ENCODE data around the gene DIP2C. TPM values are rescaled to one million over a fixed set of nuclear protein-coding genes. Genes with fewer than 3 reads are reported as not detected.

The DIP2C gene
- total RNA-seq, 1 experiment from 2014 or later, result 11.0 TPM

- Mint-ChIP-seq H3K36me3 (no peaks in the 10 kb centered on the region), H3K4me1 (no peaks in the 10 kb centered on the region), H3K9me3 (peaks cover 5% of the 10 kb centered on the region; the same call in 1 of the 2 replicates), H3K4me3 (no peak overlapping the region), H3K27me3 (ENCODE audit: low read depth) (peaks cover 9% of the 10 kb centered on the region), H3K27ac (no peak overlapping the region)
- ATAC-seq (no peak), DNase-seq (ENCODE audit: low spot score) (no peak)
- TF ChIP-seq, protein P1, sequence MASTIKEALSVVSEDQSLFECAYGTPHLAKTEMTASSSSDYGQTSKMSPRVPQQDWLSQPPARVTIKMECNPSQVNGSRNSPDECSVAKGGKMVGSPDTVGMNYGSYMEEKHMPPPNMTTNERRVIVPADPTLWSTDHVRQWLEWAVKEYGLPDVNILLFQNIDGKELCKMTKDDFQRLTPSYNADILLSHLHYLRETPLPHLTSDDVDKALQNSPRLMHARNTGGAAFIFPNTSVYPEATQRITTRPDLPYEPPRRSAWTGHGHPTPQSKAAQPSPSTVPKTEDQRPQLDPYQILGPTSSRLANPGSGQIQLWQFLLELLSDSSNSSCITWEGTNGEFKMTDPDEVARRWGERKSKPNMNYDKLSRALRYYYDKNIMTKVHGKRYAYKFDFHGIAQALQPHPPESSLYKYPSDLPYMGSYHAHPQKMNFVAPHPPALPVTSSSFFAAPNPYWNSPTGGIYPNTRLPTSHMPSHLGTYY (CRISPR knock-in tag; IDR thresholded peaks at IDR 0.05), result no peak
- TF ChIP-seq GABPB1 (CRISPR knock-in tag; IDR thresholded peaks at IDR 0.05) (no peak), ZNF425 (CRISPR knock-in tag; conservative IDR thresholded peaks at IDR 0.05) (no peak), HMGXB4 (CRISPR knock-in tag; IDR thresholded peaks at IDR 0.05) (no peak), ZNF671 (CRISPR knock-in tag; IDR thresholded peaks at IDR 0.05) (no peak), MLX (CRISPR knock-in tag; IDR thresholded peaks at IDR 0.05) (no peak), ZNF219 (CRISPR knock-in tag; IDR thresholded peaks at IDR 0.05; ENCODE audit: borderline replicate concordance) (no peak), CREM (CRISPR knock-in tag; IDR thresholded peaks at IDR 0.05) (no peak), NFE2L1 (CRISPR knock-in tag; IDR thresholded peaks at IDR 0.05) (no peak), ZNF317 (CRISPR knock-in tag; IDR thresholded peaks at IDR 0.05; ENCODE audit: borderline replicate concordance, low read depth) (no peak), IRF1 (CRISPR knock-in tag; IDR thresholded peaks at IDR 0.05) (no peak), RELA (CRISPR knock-in tag; IDR thresholded peaks at IDR 0.05; ENCODE audit: borderline replicate concordance) (no peak), NFATC4 (CRISPR knock-in tag; IDR thresholded peaks at IDR 0.05) (no peak), ESRRA (CRISPR knock-in tag; IDR thresholded peaks at IDR 0.05; ENCODE audit: borderline replicate concordance) (no peak), NR3C1 (CRISPR knock-in tag; conservative IDR thresholded peaks at IDR 0.05; ENCODE audit: low read depth) (no peak), ZNF416 (CRISPR knock-in tag; IDR thresholded peaks at IDR 0.05) (no peak), ZNF281 (CRISPR knock-in tag; IDR thresholded peaks at IDR 0.05) (no peak)
- TF ChIP-seq, protein P2, sequence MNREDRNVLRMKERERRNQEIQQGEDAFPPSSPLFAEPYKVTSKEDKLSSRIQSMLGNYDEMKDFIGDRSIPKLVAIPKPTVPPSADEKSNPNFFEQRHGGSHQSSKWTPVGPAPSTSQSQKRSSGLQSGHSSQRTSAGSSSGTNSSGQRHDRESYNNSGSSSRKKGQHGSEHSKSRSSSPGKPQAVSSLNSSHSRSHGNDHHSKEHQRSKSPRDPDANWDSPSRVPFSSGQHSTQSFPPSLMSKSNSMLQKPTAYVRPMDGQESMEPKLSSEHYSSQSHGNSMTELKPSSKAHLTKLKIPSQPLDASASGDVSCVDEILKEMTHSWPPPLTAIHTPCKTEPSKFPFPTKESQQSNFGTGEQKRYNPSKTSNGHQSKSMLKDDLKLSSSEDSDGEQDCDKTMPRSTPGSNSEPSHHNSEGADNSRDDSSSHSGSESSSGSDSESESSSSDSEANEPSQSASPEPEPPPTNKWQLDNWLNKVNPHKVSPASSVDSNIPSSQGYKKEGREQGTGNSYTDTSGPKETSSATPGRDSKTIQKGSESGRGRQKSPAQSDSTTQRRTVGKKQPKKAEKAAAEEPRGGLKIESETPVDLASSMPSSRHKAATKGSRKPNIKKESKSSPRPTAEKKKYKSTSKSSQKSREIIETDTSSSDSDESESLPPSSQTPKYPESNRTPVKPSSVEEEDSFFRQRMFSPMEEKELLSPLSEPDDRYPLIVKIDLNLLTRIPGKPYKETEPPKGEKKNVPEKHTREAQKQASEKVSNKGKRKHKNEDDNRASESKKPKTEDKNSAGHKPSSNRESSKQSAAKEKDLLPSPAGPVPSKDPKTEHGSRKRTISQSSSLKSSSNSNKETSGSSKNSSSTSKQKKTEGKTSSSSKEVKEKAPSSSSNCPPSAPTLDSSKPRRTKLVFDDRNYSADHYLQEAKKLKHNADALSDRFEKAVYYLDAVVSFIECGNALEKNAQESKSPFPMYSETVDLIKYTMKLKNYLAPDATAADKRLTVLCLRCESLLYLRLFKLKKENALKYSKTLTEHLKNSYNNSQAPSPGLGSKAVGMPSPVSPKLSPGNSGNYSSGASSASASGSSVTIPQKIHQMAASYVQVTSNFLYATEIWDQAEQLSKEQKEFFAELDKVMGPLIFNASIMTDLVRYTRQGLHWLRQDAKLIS (CRISPR knock-in tag; IDR thresholded peaks at IDR 0.05; ENCODE audit: borderline replicate concordance), result no peak
- POLR2A ChIA-PET, result no interaction called here
- CTCF ChIA-PET, result no interaction called here
These were observed 18.0 kb upstream of the DIP2C start for GRCh38 chr10:707456-707855.

Measured in WTC11 (cell line).